ENCODE data around the gene C9orf72. TPM values are rescaled to one million over a fixed set of nuclear protein-coding genes. Genes with fewer than 3 reads are reported as not detected.

C9orf72 gene
- total RNA-seq, 1 donor from 2014 or later = 19.2 TPM

DNA sequence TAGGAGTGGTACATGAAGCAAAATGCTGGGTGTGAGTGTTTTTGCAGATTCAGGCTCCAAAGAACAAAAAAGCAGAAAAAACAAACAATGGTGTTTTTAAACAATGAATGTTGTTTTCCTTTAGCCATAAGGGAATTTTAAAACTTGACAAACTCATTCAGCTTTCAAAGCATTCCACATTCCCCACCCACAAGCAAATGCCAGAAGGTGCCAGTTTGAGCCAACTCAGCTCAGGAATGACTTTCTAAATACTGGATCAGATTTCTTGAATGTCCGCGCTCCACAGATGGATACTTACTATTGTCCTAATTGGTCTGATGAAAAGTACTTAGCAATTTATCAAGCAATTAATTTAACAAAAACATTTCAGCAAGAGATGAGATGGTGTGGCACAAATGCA lies 30.8 kb downstream of the C9orf72 start:
- intact Hi-C loops (cut with micrococcal nuclease) = no loop called here
- ATAC-seq (no peak), DNase-seq (no peak)

DNA sequence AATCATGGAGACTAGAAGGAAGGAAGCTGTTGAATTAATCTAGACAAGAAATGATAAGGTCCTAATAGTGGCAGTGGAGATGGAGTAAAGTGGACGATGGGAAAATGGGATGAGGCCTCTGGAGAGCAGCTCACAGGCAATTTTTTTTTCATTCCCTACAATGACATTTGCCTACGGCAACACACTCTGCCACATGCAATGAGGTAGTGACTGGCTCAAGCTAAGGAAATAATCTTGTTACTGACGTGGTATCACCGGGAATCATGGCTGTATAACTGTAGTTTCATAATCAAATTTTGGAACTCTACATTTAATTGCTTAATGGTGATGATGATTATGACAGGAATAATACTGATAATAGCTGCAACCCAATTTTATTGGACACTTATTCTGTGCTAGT lies 31.5 kb downstream of the C9orf72 start:
- DNase-seq = no peak
- ATAC-seq = no peak
- intact Hi-C loops (cut with micrococcal nuclease) = no loop called here

DNA sequence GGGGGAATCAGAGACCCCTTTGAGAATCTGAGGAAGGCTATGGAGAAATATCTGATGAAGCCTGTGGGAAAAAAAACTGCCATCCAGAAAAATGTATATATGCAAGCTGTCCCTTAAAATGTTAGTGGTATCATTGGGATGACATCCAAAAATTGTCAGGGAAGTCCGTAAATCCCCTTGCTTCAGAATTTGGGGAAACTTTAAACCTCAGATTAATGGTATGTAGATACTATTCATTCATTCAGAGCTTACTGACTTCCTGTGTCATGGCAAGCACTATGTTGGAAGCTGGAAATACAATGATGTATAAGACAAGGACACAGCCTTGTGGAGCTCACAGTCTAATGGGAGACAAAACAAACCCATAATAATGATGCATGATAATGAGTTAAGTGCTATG lies 32.8 kb downstream of the C9orf72 start:
- ATAC-seq = no peak
- intact Hi-C loops (cut with micrococcal nuclease) = no loop called here
- no peak for DNase-seq

DNA sequence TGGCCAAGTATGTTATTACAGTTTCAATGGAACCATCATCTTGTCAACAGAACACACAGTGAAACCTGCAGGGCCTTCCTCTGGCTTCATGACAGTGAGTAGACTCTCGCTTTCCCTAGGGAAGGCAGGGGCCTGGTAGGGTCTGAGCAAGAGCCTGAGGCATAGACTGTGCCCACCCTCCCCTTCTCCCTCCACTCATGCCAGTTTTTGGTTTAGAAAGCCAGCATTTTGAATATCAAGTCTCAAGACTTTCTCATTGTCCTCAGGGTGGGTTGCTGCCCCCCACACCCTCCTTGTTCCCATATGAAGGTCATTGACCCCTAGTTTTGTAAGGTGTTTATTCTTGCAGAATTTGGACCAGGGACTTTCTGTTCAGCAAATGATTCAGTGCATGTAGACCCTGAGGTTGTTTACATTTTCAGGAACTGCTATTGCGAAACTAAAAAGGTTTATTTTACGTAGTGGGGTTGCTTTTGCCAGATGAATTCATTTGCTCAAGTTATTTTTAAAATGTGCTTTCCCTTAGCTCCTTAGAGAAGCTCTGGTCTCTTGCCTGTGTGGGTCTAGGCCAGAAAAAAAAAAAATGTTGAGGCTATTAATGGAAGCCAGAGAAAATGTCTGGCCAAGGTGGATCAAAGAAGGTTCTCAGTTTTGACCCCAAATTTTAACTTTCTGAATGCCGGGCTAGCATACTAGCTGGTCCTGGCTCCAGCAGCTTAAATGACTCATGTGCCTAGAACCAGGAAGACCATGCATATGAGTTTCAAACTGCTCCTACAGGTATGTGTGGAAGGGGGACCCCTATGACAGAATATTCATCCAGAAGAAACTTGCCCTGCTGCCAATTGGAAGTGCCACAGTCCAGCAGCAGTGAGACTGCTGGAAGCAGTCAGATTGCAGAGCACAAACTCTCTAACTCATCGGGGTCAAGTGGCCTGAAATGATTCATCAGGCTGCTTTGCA lies 33.5 kb downstream of the C9orf72 start:
- ATAC-seq = peak; percentile 90
- DNase-seq = no peak
- intact Hi-C loops (cut with micrococcal nuclease) = no loop called here

DNA sequence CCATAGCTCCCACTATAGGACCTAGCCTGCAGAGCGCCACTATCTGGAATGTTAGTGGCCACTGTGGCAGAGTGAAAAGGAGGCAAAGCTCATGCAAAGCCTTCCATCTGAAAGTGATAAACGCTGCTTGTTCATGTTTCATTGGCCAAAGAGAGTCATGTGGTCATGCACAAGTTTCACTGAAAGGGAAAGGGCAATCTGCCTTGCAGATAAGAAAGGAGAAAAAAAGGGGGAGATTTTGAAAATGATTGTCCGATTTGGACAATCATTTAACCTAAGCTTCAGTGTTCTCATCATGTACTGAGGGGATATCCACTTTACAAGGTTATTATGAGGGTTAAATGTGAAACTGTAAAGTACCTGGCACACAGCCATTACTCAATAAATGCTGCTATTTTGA lies 34.6 kb downstream of the C9orf72 start:
- ATAC-seq (no peak), DNase-seq (no peak)
- intact Hi-C loops (cut with micrococcal nuclease) = no loop called here

DNA sequence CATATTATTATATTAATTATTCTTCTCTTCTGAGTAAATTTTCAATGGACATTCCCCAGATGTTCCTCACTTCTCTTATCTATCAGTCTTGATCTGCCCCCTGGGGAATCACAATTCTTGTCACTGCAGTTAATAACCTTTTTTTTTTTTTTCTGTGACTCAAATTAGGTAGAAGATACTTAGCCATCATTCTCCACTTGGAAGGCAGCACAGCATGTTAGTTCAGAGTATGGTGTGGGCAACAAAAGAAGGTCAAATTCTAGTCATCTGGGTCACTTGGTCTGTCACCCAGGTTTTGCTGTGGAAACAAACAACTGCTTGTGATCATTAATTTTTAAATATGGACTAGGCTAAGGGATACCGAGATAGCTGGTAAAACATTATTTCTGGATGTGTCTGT lies 35.5 kb downstream of the C9orf72 start:
- ATAC-seq (no peak), DNase-seq (no peak)
- intact Hi-C loops (cut with micrococcal nuclease) = no loop called here

DNA sequence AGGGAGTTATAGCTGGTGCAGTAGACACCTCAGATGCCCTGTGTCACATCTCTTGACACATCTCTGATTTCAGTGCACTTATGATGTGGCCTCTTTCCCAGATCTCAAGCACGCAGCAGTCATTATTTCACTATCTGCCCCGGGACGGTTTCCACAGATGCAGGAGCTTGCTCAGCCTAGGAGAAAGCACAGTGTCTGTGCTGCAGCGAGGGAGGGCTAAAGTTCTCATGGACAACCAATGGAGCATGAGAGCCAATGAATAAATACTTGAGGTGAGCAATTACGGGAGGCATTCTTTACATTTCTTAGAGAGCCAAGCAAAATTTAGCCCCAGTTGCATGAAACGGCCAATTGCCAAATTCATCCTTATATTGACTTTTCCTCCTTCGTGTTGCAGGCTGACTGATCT lies 36.2 kb downstream of the C9orf72 start:
- ATAC-seq = peak; percentile 13
- DNase-seq = no peak
- intact Hi-C loops (cut with micrococcal nuclease) = no loop called here

DNA sequence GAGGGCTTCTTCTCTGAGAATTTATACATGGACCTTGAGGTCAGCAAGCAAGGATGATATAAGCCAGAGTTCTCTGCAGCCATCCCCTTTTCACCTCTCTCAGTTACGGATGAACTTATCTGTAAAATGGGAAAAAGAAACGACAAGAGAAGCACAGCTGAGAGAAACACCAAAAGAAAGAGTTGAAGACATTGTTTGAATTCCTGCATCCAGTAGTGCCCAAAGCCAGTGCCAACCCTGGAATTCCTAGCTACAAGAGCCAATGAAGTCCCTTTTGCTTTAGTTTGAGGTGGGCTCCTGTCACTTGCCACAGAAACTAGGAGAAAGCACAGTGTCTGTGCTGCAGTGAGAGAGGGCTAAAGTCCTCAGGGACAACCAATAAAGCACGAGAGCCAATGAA lies 37.1 kb downstream of the C9orf72 start:
- intact Hi-C loops (cut with micrococcal nuclease) = no loop called here
- no peak for ATAC-seq
- no peak for DNase-seq

DNA sequence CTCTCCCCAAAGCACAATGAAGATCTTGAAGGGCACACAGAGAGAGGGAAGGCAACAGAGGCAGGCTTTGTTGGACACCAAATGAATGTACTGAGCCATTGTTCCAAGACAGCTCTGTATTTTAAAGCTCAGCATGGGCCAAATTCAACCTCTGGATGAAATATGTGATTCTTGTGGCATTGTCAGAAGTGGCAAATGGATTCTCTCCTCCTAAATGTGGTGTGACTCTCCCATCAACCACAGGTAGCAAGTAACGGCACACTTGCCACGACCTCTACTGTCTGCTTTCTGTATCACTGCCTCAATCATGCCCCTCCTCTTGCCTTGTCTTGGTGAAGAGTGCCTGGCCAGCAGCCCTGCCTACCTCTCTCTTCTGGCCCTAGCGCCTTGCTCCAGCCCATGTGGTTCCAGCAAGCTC lies 37.6 kb downstream of the C9orf72 start:
- intact Hi-C loops (cut with micrococcal nuclease) = no loop called here
- ATAC-seq (no peak), DNase-seq (no peak)

DNA sequence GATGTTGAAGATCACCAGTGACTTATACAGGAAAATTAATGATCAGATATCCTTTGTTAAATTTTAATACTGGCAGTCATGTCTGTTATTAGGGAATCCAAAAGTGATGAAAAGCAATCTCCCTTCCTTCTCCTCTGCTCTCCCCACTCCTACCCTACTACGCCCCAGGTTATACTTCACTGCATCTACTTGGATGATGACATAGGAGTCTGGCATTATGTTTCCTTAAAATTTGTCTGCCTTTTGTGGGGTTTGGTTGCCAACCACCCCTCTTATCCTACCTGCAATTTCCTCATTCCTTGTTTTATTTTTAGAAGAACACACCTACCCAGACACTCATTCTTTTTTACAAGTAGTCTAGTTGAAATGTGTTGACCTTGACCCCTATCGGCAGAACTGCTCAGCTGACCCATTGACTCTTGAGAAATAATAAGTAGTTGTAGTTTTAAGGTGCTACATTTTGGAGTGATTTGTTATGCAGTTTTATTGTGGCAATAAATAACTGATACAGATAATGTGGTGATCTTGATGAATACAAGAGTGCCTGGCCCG lies 38.5 kb downstream of the C9orf72 start:
- ATAC-seq (no peak), DNase-seq (no peak)
- intact Hi-C loops (cut with micrococcal nuclease) = loop anchor here (5.0 kb wide), 2 partner anchors 137 to 202 kb away; no protein-coding TSS in a partner anchor

DNA sequence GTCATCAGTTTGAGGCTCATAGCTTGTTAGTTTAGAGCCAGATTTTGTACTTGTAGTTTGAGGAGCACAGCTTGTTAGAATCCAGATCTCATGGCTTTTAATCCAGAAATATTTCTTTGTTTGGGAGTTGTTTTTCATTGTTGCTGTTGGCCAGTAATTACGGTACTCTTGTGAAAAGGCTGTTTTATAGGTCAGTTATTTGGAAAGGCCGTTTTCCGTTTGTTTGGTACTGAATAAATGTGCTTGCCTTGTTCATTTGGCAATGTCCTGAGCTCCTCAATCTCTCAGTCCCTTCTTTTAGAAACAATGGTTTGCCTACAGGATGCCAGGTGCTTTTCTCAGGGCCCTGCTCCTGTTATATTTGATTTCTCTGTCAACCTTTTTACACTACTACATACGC lies 39.1 kb downstream of the C9orf72 start:
- ATAC-seq (no peak), DNase-seq (no peak)
- intact Hi-C loops (cut with micrococcal nuclease) = loop anchor here (5.0 kb wide), 2 partner anchors 137 to 202 kb away; no protein-coding TSS in a partner anchor

DNA sequence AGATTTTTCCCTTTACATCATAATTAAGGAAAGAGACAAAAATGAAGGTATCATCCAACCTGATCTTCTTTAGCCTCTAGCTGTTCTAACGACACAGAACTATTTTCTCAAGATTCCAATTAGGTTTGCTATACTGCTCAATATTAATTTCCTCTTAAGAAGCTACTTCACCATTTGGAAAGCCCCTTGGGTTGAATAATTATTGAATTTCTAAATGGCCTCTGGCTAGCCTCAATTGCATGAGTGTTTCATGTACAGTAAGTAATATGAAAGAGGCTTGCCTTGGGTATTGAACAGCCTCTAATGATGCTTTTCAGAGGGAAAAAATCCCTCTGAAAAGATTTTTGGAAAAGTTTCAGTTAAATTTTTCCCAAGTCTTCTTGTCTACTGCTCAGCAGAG lies 40.0 kb downstream of the C9orf72 start:
- intact Hi-C loops (cut with micrococcal nuclease) = loop anchor here (5.0 kb wide), 2 partner anchors 136 to 201 kb away; no protein-coding TSS in a partner anchor
- no peak for ATAC-seq
- DNase-seq = no peak

DNA sequence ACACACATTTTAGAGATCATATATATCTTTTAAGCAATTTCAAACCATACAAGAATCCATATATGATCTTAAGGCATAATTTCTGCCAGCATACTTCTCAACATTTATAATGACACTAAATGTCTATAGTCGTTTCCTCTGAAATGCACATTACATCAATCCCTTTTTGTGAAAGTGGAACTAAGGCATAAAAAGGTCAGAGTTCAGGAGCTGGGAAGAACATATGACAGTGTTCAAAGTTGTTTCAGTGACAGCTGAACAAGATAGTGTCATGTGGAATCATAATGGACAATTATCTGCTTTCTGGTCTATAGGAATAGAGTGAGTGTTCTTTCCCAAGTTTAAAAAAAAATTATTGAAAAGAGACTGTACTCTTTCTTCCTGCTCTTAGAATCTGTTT lies 41.2 kb downstream of the C9orf72 start:
- intact Hi-C loops (cut with micrococcal nuclease) = loop anchor here (5.0 kb wide), 2 partner anchors 135 to 200 kb away; no protein-coding TSS in a partner anchor
- DNase-seq (no peak), ATAC-seq (no peak)

DNA sequence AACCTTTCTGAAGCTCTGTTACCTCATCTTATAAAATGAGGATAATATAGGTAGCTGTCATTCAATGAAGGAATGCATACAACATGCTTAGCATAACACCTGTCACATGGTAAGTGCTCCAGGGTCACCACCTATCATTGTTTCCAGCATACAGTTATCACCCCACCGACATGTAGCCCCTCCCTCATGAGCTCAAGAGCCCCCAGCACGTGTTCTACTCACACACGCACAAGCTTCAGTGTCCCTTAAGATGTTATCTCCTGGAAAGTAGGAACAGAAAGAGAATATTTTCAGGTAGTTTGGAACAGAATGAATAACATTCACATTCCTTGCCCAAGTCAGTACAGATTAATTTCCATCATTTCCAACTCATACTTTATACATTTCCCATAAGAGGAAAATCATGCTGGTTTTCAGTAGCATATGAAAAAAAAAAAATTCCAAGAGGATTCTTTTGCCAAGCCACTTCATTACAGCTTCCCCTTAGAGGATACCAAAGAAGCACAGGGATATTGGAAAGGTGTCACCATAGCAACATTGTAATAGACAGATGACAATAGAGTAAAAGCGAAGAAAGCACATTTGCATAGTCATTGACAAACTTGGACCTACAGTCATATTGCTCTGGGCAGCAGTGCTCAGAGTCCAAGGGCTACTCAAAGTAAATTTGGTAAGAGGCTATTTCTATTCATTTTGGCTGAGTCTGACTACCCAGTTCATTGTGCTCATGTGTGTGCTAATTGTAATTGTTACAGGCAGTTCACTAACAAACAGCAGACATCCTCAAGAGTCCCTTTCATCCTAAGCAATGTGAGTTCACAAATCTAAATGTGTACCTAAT lies 42.1 kb downstream of the C9orf72 start:
- intact Hi-C loops (cut with micrococcal nuclease) = loop anchor here (5.0 kb wide), 2 partner anchors 134 to 199 kb away; no protein-coding TSS in a partner anchor
- no peak for ATAC-seq
- DNase-seq = no peak

DNA sequence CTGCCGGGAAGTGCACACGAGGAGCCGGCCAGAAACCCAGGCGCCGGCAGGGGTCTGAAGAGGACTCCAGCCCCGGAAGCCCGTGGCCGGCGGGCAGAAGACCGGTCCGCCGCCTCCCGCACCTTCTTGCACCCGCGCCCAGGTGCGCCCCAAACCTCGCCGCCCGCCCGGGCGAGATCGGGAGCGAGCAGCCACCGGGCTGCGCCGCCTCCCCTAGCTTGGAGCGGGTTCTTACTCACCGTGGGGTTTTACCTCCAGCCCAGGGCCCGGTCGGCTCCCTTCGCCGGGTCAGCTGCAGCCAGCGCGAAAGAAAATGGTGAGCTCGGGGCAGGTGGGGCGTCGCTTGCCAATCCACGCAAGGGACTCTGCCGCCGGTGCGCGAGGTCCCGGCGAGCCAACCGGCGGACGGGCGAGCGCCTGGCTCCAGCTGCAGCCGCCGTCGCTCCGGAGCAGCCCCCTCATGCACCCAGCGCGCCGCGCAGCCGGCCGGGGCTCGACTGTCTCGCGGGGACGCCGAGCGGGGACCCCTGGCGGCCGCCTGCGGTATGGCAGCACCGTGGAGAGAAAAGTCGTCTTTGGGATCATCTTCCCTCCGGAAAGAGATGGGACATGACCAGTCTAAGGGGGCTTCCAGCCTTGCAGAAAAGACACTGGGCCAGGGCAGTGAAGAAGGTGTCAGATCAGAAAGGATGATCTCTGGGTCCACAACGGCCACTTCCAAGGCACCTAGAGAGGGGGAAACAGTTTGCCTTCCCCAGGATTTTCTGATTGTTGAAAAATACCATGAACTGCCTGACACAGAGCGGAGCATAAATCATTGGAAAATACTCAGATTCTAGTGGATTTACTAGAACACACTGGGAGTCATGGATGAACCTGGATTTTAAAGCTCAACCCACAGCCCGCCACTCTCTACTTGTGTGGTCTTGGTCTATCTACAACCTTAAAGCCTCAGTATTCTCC lies 43.7 kb downstream of the C9orf72 start, which contains the start of gene MOB3B:
TSS of gene MOB3B (minus strand) at position 499 of the 963 bp plus-strand sequence. CDS start 74,264 bp downstream, outside the sequence.
- peak; percentile 93 for ATAC-seq
- intact Hi-C loops (cut with micrococcal nuclease) = loop anchor here (5.0 kb wide), 2 partner anchors 132 to 197 kb away; no protein-coding TSS in a partner anchor
- peak; percentile 92 for DNase-seq

DNA sequence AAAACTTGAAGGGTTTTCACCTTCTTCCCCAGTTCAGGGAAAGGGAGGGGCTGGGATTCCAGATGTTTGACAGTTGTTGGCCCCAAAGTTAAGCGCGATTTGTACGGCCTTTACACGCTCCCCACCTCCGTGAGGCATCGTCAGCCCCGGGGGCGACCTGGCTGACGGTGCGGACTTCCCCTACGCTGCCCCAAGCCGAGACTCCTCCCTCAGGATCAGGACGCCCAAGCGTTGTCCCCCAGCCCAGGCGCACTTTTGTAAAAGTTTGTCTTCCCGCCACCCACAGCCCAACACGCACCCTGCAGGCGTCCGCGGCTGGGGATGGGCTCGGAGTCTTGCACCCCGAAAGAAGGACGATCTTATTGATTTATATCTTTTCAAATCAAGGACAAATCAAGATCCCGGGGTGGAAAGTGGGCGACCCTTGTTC lies 44.4 kb downstream of the C9orf72 start:
- intact Hi-C loops (cut with micrococcal nuclease) = no loop called here
- ATAC-seq = peak; percentile 76
- DNase-seq = peak; percentile 54

DNA sequence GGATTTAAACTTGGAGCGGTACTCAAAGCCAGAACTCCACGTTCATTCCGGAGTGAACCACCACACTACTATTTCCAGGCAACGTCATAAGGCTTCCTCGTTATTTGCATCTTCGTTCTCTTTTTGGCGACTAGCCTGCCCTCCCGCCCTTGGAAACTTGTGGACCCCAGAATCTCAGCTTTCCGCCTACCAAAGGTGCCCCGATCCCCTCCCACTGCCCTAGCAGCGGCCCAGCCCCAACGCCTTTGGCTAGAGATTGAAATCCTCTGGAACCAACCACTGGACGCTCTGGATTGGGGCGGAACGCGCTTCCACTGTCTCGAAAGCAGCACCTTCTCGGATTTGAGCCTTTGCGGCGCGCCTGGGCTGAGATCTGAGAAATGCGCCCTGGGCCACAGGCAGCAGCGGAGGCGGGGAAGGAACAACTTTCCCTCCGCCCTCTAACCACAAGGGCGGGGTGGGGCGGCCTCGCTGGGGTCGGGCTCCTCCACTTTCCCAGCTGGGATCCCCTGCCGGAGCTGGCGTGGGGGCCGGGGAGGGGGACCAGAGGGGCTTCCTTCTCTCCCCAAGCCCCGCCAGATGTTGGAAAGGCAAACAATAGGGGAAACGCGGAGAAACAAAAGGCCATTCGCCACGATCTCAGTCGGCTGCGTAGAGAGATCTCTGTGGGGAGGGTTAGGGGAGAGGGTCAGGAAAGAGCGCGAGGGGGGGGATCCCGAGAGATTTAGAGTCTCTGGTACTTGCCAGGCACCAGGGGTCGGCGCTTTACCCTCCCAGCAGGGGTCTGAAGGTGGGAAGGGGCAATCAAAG lies 45.0 kb downstream of the C9orf72 start:
- DNase-seq (peak; percentile 80), ATAC-seq (peak; percentile 86)
- intact Hi-C loops (cut with micrococcal nuclease) = no loop called here

Measured in left ventricle myocardium superior (tissue), 1 donor.